ENCODE data around the gene CREB3L2.
"Not testable (repeated sequence)": the region's sequence is repeated elsewhere in the genome, so short reads cannot be mapped to it uniquely, and the experiment has no call there.

CREB3L2 gene

GRCh38 chr7:138001529-138002095, at the start of gene CREB3L2:
TSS of gene CREB3L2 (minus strand) at chr7:138002086. CDS start at chr7:138001705, 381 bp downstream.
- Histone ChIP-seq H3K9ac (ENCODE audit: low read length) (peak within 1 kb of the TSS; percentile 96), H3K27me3 (replicated peaks; ENCODE audit: control insufficient read depth, insufficient read depth, low read length) (no peaks in the 10 kb centered on the region), H3K9me3 (ENCODE audit: control insufficient read depth, low read length) (no peaks in the 10 kb centered on the region), H3K4me1 (ENCODE audit: control insufficient read depth, insufficient read depth, low read length) (peaks cover 29% of the 10 kb centered on the region), H3K36me3 (ENCODE audit: control insufficient read depth, insufficient read depth, low read length, severe bottlenecking) (no peaks in the 10 kb centered on the region), H3K4me3 (ENCODE audit: low read length) (peak within 1 kb of the TSS; percentile 97)
- DNase-seq (ENCODE audit: low read depth), result peak; percentile 87

GRCh38 chr7:138049505-138050116, 47.7 kb upstream of the CREB3L2 start:
- H3K4me3 ChIP-seq (ENCODE audit: low read length), result no peak overlapping the region
- H3K27me3 ChIP-seq (replicated peaks; ENCODE audit: control insufficient read depth, insufficient read depth, low read length), result no peaks in the 10 kb centered on the region
- DNase-seq (ENCODE audit: low read depth), result no peak
- no peaks in the 10 kb centered on the region for H3K36me3 ChIP-seq (ENCODE audit: control insufficient read depth, insufficient read depth, low read length, severe bottlenecking)
- H3K9ac ChIP-seq (ENCODE audit: low read length), result no peak overlapping the region
- no peaks in the 10 kb centered on the region for H3K9me3 ChIP-seq (ENCODE audit: control insufficient read depth, low read length)
- no peaks in the 10 kb centered on the region for H3K4me1 ChIP-seq (ENCODE audit: control insufficient read depth, insufficient read depth, low read length)

DNA sequence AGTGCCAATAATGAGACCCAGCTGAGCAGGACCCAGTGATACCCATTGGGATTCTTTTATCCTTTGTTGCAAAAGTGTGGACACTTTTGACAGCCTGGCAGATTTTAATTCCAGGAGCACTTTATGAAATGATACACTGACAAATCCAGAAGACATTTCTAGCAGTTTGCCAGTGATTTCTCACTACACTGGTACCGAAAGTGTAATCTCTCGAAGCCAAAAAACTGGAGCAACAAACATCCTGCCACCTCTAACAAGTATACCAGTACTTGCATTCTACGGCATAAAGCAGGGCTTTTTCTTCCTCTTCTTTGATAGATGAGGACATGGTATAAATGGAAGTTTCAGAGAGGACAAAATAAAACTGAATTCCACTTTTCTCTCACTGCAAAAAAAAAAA, 46.0 kb upstream of the CREB3L2 start:
- no peaks in the 10 kb centered on the region for H3K4me1 ChIP-seq (ENCODE audit: control insufficient read depth, insufficient read depth, low read length)
- no peaks in the 10 kb centered on the region for H3K27me3 ChIP-seq (replicated peaks; ENCODE audit: control insufficient read depth, insufficient read depth, low read length)
- no peak overlapping the region for H3K4me3 ChIP-seq (ENCODE audit: low read length)
- no peak overlapping the region for H3K9ac ChIP-seq (ENCODE audit: low read length)
- no peak for DNase-seq (ENCODE audit: low read depth)
- no peaks in the 10 kb centered on the region for H3K36me3 ChIP-seq (ENCODE audit: control insufficient read depth, insufficient read depth, low read length, severe bottlenecking)
- no peaks in the 10 kb centered on the region for H3K9me3 ChIP-seq (ENCODE audit: control insufficient read depth, low read length)

DNA sequence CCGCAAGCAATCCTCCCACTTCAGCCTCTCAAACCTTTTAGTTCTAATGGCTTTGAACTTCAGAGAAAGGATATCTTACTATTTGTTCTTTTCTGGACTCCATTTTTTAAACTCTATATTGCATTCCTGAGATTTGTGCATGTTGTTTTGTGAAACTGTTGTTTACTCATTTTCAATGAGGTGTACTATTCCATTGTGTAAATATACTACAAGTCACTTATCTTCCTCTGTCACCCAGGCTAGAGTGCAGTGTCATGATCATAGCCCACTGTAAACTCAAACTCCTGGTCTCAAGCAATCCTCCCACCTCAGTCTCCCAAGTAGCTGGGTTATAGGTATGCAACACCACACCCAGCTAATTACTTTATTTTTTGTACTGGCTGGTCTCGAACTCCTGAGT, 43.0 kb upstream of the CREB3L2 start:
- Histone ChIP-seq H3K27me3 (replicated peaks; ENCODE audit: control insufficient read depth, insufficient read depth, low read length) (no peaks in the 10 kb centered on the region), H3K4me3 (ENCODE audit: low read length) (no peak overlapping the region), H3K9ac (ENCODE audit: low read length) (no peak overlapping the region), H3K9me3 (ENCODE audit: control insufficient read depth, low read length) (no peaks in the 10 kb centered on the region), H3K4me1 (ENCODE audit: control insufficient read depth, insufficient read depth, low read length) (no peaks in the 10 kb centered on the region), H3K36me3 (ENCODE audit: control insufficient read depth, insufficient read depth, low read length, severe bottlenecking) (no peaks in the 10 kb centered on the region)
- no peak for DNase-seq (ENCODE audit: low read depth)

- DNase-seq (ENCODE audit: low read depth); H3K36me3 ChIP-seq (ENCODE audit: control insufficient read depth, insufficient read depth, low read length, severe bottlenecking); H3K9me3 ChIP-seq (ENCODE audit: control insufficient read depth, low read length); H3K4me1 ChIP-seq (ENCODE audit: control insufficient read depth, insufficient read depth, low read length); H3K27me3 ChIP-seq (replicated peaks; ENCODE audit: control insufficient read depth, insufficient read depth, low read length); H3K4me3 ChIP-seq (ENCODE audit: low read length); H3K9ac ChIP-seq (ENCODE audit: low read length): not testable (repeated sequence)
Observed at GRCh38 chr7:138040063-138040462, 38.2 kb upstream of the CREB3L2 start.

DNA sequence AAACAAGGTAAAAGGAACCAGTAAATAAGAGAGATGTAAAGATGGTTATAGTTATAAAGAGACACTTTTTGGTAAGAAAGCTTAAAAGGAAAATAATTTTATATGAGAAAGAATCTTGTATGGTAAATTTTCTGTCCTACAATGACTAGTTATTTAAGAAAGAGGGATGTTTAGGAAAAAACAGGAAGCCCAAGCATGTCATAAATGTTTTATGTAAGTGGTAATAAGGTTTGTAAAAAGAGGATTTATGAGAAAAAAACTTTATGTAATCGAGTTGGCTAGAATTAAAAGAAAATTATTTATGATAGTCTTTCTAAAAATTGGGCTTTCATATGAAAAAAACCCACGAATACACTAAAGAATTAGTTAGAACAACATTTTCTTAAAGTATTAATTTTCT, 34.2 kb upstream of the CREB3L2 start:
- H3K4me3 ChIP-seq (ENCODE audit: low read length), result no peak overlapping the region
- no peaks in the 10 kb centered on the region for H3K4me1 ChIP-seq (ENCODE audit: control insufficient read depth, insufficient read depth, low read length)
- no peak overlapping the region for H3K9ac ChIP-seq (ENCODE audit: low read length)
- no peaks in the 10 kb centered on the region for H3K27me3 ChIP-seq (replicated peaks; ENCODE audit: control insufficient read depth, insufficient read depth, low read length)
- DNase-seq (ENCODE audit: low read depth), result no peak
- H3K36me3 ChIP-seq (ENCODE audit: control insufficient read depth, insufficient read depth, low read length, severe bottlenecking), result no peaks in the 10 kb centered on the region
- no peaks in the 10 kb centered on the region for H3K9me3 ChIP-seq (ENCODE audit: control insufficient read depth, low read length)

DNA sequence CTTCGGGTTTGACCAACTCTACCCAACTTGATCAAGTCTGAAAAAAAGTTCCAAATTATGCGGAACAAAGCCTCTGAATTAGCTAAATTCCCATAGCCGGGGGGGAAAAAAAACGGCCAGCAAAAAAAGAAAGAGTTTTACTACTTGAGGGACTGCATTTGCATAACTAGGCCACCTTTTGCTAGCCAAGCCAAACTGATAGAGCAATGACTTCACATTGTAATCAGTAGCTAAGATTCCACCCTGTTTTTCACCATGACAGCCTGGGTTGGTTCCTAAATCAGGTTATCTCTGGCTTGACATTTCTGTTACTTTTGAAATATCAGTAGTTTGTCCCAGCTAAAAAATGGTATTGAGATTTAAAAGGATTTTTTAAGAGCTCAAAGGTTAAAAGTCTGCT, 31.4 kb upstream of the CREB3L2 start:
- no peaks in the 10 kb centered on the region for H3K9me3 ChIP-seq (ENCODE audit: control insufficient read depth, low read length)

GRCh38 chr7:138032770-138033169, 30.9 kb upstream of the CREB3L2 start:
- Histone ChIP-seq H3K4me3 (ENCODE audit: low read length) (no peak overlapping the region), H3K4me1 (ENCODE audit: control insufficient read depth, insufficient read depth, low read length) (no peaks in the 10 kb centered on the region), H3K9me3 (ENCODE audit: control insufficient read depth, low read length) (no peaks in the 10 kb centered on the region), H3K27me3 (replicated peaks; ENCODE audit: control insufficient read depth, insufficient read depth, low read length) (no peaks in the 10 kb centered on the region), H3K36me3 (ENCODE audit: control insufficient read depth, insufficient read depth, low read length, severe bottlenecking) (no peaks in the 10 kb centered on the region), H3K9ac (ENCODE audit: low read length) (no peak overlapping the region)
- DNase-seq (ENCODE audit: low read depth), result no peak

More for the DNA sequence above, 31.4 kb upstream of the CREB3L2 start:
- Histone ChIP-seq H3K36me3 (ENCODE audit: control insufficient read depth, insufficient read depth, low read length, severe bottlenecking) (no peaks in the 10 kb centered on the region), H3K27me3 (replicated peaks; ENCODE audit: control insufficient read depth, insufficient read depth, low read length) (no peaks in the 10 kb centered on the region), H3K4me1 (ENCODE audit: control insufficient read depth, insufficient read depth, low read length) (no peaks in the 10 kb centered on the region), H3K9ac (ENCODE audit: low read length) (no peak overlapping the region), H3K4me3 (ENCODE audit: low read length) (no peak overlapping the region)
- no peak for DNase-seq (ENCODE audit: low read depth)

DNA sequence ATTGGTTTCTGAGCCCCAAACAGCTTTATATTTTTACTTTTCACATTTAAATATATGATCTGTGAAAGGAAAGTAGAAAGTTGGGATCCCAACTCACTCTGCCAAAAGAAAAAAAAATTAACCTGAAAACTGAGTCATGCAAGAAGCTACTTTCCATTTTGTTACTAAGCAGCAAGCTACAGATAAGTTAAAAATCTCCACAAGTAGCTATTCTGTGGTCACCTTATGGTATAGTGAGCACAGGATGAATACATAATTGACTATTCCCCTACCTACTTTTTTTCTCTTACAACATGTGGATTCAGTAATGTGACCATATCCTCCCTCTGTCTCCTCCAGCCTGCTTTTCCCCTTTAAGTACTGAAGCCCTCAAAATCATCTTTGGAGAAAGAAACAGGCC, 30.3 kb upstream of the CREB3L2 start:
- Histone ChIP-seq H3K9me3 (ENCODE audit: control insufficient read depth, low read length) (no peaks in the 10 kb centered on the region), H3K4me1 (ENCODE audit: control insufficient read depth, insufficient read depth, low read length) (no peaks in the 10 kb centered on the region), H3K27me3 (replicated peaks; ENCODE audit: control insufficient read depth, insufficient read depth, low read length) (peaks cover 3% of the 10 kb centered on the region), H3K36me3 (ENCODE audit: control insufficient read depth, insufficient read depth, low read length, severe bottlenecking) (no peaks in the 10 kb centered on the region), H3K9ac (ENCODE audit: low read length) (no peak overlapping the region), H3K4me3 (ENCODE audit: low read length) (no peak overlapping the region)
- no peak for DNase-seq (ENCODE audit: low read depth)

- no peak for DNase-seq (ENCODE audit: low read depth)
- H3K4me1 ChIP-seq (ENCODE audit: control insufficient read depth, insufficient read depth, low read length), result no peaks in the 10 kb centered on the region
- no peaks in the 10 kb centered on the region for H3K36me3 ChIP-seq (ENCODE audit: control insufficient read depth, insufficient read depth, low read length, severe bottlenecking)
- peaks cover 5% of the 10 kb centered on the region for H3K27me3 ChIP-seq (replicated peaks; ENCODE audit: control insufficient read depth, insufficient read depth, low read length)
- H3K9ac ChIP-seq (ENCODE audit: low read length), result no peak overlapping the region
- H3K9me3 ChIP-seq (ENCODE audit: control insufficient read depth, low read length), result no peaks in the 10 kb centered on the region
- no peak overlapping the region for H3K4me3 ChIP-seq (ENCODE audit: low read length)
Observed at GRCh38 chr7:138030679-138031351, 28.9 kb upstream of the CREB3L2 start.

GRCh38 chr7:138029941-138030340, 28.1 kb upstream of the CREB3L2 start:
- Histone ChIP-seq H3K4me1 (ENCODE audit: control insufficient read depth, insufficient read depth, low read length) (no peaks in the 10 kb centered on the region), H3K9me3 (ENCODE audit: control insufficient read depth, low read length) (no peaks in the 10 kb centered on the region), H3K27me3 (replicated peaks; ENCODE audit: control insufficient read depth, insufficient read depth, low read length) (peaks cover 5% of the 10 kb centered on the region), H3K9ac (ENCODE audit: low read length) (no peak overlapping the region), H3K4me3 (ENCODE audit: low read length) (no peak overlapping the region), H3K36me3 (ENCODE audit: control insufficient read depth, insufficient read depth, low read length, severe bottlenecking) (no peaks in the 10 kb centered on the region)
- DNase-seq (ENCODE audit: low read depth), result no peak

All from adipocyte (in vitro differentiated cells).